ENCODE data around the gene C10orf95.

- TF ChIP-seq CTCF (IDR thresholded peaks at IDR 0.05; ENCODE audit: insufficient read depth, low read depth, low read length) (no peak), EZH2 (IDR thresholded peaks at IDR 0.05; ENCODE audit: insufficient read depth, low read length) (no peak)
Measured at GRCh38 chr10:102407425-102408130, 43.8 kb downstream of the C10orf95 start.
